Measurements from ENCODE around the gene TMEM101. TPM values are rescaled to one million over a fixed set of nuclear protein-coding genes. Genes with fewer than 3 reads are reported as not detected.
"Not testable (repeated sequence)": the region's sequence is repeated elsewhere in the genome, so short reads cannot be mapped to it uniquely, and the experiment has no call there.

The TMEM101 gene
- polyA plus RNA-seq, 3 donors, result 41.7 to 50.5 (median 47.0) TPM

- no peak for DNase-seq
Observed at GRCh38 chr17:43979011-43979410, 35.8 kb downstream of the TMEM101 start.

DNA sequence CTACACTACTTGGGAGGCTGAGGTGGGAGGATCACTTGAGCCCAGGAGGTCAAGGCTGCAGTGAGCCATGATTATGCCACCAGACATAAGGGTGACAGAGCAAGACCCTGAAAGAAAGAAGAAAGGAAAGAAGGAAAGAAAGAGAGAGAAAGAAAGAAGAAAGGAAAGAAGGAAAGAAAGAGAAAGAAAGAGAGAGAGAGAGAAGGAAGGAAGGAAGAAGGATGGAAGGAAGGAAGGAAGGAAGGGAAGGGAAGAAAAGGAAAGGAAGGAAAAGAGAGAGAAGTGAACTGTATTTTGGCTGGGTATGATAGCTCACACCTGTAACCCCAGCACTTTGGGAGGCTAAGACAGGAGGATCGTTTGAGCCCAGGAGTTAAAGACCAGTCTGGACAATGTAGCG lies 36.7 kb downstream of the TMEM101 start:
- DNase-seq, result no peak

- DNase-seq, result no peak
Observed at GRCh38 chr17:43976963-43977837, 37.6 kb downstream of the TMEM101 start.

GRCh38 chr17:43975898-43976297 lies 38.9 kb downstream of the TMEM101 start:
- no peak for DNase-seq

DNA sequence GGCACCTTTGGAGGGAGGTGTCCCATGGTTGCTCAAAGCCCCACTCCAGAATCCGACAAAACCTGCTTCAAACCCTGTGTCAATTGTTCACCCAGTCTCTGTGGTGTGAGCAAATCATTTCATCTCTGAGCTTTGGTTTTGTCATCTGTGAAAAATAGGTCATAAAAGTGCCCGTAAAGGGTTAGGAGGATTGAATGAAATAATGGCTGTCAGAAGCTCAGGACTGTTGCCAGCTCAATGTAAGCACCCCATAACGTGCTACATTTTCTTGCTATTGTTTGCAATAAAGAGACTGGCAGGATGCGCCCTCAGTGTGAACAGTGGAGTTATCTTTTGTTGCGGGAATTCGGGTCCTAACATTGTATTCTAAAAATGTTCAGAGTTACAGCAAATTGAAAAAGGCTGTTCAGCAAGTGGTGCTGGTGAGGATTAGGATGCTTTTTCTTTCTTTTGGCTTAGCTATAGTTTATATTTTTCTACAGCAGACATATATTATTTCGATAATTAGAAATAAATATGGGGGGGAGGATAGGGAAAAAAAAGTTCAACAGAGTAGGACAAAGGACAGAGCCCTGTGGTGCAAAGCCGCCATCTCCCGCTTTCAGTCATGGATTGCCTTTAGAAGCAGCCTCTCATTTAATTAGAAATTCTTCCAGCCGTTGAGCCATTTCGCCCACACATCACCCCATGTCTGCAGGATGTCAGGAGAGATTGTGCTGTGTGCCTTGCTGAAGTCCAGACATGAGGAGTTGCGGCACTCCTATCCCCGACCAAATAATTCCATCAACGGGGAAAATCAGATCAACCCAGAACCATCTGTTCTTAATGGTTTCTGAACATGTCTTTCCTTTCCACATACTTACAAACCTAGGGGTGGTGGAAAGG lies 40.1 kb downstream of the TMEM101 start:
- no peak for DNase-seq

DNA sequence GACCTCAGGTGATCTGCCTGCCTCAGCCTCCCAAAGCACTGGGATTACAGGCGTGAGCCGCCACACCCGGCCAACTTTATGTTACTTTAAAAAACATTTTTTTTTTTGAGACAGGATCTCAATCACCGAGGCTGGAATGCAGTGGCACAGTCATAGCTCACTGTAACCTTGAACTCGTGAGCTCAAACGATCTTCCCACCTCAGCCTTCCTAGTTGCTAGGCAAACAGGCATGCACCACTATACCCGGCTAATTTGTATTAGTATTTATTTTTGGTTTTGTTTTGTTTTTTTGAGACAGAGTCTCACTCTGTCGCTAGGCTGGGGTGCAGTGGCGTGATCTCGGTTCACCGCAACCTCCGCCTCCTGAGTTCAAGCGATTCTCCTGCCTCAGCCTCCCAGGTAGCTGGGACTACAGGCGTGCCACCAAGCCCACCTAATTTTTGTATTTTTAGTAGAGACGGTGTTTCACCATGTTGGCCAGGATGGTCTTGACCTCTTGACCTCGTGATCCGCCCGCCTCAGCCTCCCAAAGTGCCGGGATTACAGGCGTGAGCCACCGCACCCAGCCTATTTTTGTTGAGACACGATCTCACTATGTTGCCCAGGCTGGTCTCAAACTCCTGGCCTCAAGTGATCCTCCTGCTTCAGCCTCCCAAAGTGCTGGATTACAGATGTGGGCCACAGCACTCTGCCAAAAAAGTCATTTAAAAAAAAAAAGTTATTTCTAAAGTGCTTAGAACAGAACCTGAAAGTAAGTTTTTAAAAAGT lies 42.1 kb downstream of the TMEM101 start:
- not testable (repeated sequence) for DNase-seq

DNA sequence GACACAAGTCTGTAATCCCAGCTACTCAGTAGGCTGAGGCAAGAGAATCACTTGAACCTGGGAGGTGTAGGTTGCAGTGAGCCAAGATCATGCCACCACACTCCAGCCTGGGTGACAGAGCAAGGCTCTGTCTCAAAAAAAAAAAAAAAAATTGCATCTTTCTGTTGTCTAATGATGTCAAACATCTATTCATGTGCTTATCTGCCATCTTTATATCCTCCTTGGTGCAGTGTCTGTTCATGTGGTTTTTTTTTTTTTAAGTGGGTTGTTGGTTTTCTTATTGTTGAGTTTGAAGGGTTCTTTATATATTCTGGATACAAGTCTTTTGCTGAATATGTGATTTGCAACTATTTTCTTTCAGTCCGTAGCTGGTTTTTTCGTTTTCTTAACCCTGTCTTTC lies 43.3 kb downstream of the TMEM101 start:
- not testable (repeated sequence) for DNase-seq

DNA sequence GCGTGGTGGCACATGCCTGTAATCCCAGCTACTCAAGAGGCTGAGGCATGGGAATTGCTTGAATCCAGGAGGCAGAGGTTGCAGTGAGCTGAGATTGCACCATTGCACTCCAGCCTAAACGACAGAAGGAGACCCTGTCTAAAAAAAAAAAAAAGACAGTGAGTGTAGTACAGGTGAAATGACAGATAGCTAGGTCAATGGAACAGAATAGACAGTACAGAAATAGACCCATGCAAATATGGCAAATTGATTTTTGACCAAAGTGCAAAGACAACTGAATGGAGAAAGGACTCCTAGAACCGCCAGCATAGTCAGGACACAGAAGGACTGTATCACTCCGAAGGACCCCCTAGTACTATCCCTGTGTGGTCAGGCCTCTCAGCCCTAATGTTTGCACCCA lies 44.4 kb downstream of the TMEM101 start:
- no peak for DNase-seq

DNA sequence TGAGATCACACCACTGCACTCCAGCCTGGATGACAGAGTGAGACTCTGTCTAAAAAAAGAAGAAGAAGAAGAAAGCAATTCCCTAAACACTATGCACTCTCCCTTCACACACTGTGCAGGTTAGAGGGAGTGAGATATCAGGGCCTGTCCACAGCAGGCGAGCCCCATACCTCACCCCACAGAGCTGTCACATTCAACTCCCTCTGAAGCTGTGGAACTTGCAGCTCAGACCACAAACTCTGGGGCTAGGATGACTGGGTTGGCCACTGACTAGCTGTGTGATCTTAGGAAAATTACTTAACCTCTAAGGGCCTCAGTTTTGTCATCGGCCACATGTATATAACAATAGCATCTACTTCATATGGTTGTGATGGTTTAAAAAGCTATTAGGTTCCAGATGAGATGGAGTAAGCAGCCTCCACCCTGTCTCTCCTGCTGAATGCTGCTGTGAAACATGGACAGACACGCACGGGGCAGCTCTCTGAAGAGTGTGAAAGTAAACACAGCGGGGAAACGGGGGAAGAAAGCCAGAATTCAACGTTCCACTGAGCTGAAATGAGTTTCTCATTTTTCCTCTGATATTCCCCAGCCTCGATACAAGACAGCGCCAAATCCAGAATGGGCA lies 47.4 kb downstream of the TMEM101 start:
- no peak for DNase-seq

GRCh38 chr17:43966276-43966675 lies 48.5 kb downstream of the TMEM101 start:
- no peak for DNase-seq

- no peak for DNase-seq
Observed at GRCh38 chr17:43962479-43962878, 52.3 kb downstream of the TMEM101 start.

DNA sequence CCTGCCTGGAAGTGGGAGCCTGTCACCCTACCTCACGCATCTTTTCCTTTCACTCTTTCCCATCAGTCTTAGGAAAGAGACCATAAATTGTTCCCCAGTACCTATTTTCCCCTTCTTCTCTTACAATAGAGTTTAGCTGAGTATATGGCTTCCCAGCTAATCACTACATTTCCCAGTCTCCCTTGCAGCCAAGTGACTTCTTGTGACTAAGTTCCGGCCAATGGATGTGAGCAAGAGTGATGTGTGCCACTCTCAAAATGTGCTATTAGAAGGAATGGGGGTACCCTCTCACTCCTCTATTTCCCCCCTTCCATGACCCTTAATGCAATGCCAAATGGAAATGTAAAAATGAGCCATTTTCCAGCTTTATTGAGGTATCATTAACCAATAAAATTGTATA lies 52.8 kb downstream of the TMEM101 start:
- no peak for DNase-seq

DNA sequence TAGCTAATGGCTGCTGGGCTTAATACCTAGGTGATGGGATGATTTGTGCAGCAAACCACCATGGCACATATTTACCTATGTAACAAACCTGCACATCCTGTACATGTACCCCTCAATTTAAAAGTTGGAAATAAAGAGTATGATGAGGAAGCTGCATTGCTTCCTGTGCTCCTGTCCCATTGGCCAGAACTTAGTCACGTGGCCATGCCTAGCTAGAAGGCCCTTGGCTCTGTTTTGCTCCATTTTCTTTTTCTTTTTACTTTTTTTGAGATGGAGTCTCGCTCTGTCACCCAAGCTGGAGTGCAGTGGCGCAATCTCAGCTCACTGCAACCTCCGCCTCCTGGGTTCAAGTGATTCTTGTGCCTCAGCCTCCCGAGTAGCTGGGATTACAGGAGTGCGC lies 53.5 kb downstream of the TMEM101 start:
- not testable (repeated sequence) for DNase-seq

Other genes with a start within 250 kb of the TMEM101 start
- gene DUSP3, start 236.0 kb downstream of the TMEM101 start, polyA plus RNA-seq (ENCODE audit: insufficient read length in 3 of 3), result 10 to 100 TPM; 58.0 to 59.0 (median 58.2) TPM
- under 1 TPM; 0.06 to 0.15 (median 0.10) TPM for gene CFAP97D1, start 234.5 kb downstream of the TMEM101 start, polyA plus RNA-seq (ENCODE audit: insufficient read length in 3 of 3)
- 10 to 100 TPM in 2 of 3 donors, 1 to 10 TPM in 1; 7.4 to 13.1 (median 12.6) TPM for gene MPP3, start 181.8 kb downstream of the TMEM101 start, polyA plus RNA-seq (ENCODE audit: insufficient read length in 3 of 3)
- gene CD300LG, start 167.8 kb downstream of the TMEM101 start, polyA plus RNA-seq (ENCODE audit: insufficient read length in 3 of 3), result 1 to 10 TPM in 2 of 3 donors, under 1 TPM in 1; 0.83 to 1.6 (median 1.2) TPM
- gene MPP2, start 107.4 kb downstream of the TMEM101 start, polyA plus RNA-seq (ENCODE audit: insufficient read length in 3 of 3), result 1 to 10 TPM; 7.4 to 8.0 (median 7.9) TPM
- under 1 TPM; 0.19 to 0.78 (median 0.52) TPM for gene PPY, start 72.5 kb downstream of the TMEM101 start, polyA plus RNA-seq (ENCODE audit: insufficient read length in 3 of 3)
- gene PYY, start 61.0 kb downstream of the TMEM101 start, polyA plus RNA-seq (ENCODE audit: insufficient read length in 3 of 3), result under 1 TPM; 0.19 to 0.45 (median 0.30) TPM
- 1 to 10 TPM; 3.4 to 3.8 (median 3.6) TPM for gene NAGS, start 10.3 kb downstream of the TMEM101 start, polyA plus RNA-seq (ENCODE audit: insufficient read length in 3 of 3)
- gene LSM12, start 51.7 kb upstream of the TMEM101 start, polyA plus RNA-seq (ENCODE audit: insufficient read length in 3 of 3), result 10 to 100 TPM; 38.4 to 41.6 (median 39.2) TPM
- 10 to 100 TPM; 78.6 to 94.0 (median 92.4) TPM for gene G6PC3, start 55.8 kb upstream of the TMEM101 start, polyA plus RNA-seq (ENCODE audit: insufficient read length in 3 of 3)
- 10 to 100 TPM; 49.4 to 57.4 (median 53.8) TPM for gene HDAC5, start 108.7 kb upstream of the TMEM101 start, polyA plus RNA-seq (ENCODE audit: insufficient read length in 3 of 3)
- gene HROB, start 127.0 kb upstream of the TMEM101 start, polyA plus RNA-seq (ENCODE audit: insufficient read length in 3 of 3), result 1 to 10 TPM; 4.8 to 5.8 (median 5.5) TPM
- 1 to 10 TPM; 2.1 to 4.7 (median 4.4) TPM for gene ASB16, start 155.7 kb upstream of the TMEM101 start, polyA plus RNA-seq (ENCODE audit: insufficient read length in 3 of 3)
- gene TMUB2, start 172.0 kb upstream of the TMEM101 start, polyA plus RNA-seq (ENCODE audit: insufficient read length in 3 of 3), result 10 to 100 TPM; 50.3 to 60.8 (median 50.4) TPM
- 10 to 100 TPM; 62.8 to 76.8 (median 64.6) TPM for gene ATXN7L3, start 184.9 kb upstream of the TMEM101 start, polyA plus RNA-seq (ENCODE audit: insufficient read length in 3 of 3)
- 100 to 1,000 TPM; 120 to 138 (median 125) TPM for gene UBTF, start 204.7 kb upstream of the TMEM101 start, polyA plus RNA-seq (ENCODE audit: insufficient read length in 3 of 3)